ENCODE data around the gene CPNE5. TPM values are rescaled to one million over a fixed set of nuclear protein-coding genes. Genes with fewer than 3 reads are reported as not detected.

Gene CPNE5
- total and polyA plus RNA-seq, 2 of the 4 experiments (the other 2 are of a cell fraction) = 0.07 TPM; not detected in 1

- 0 out of 2 replicates have a peak overlapping the region, but pooled peaks have one; percentile 13 for H2BK20ac ChIP-seq (ENCODE audit: low read depth, low read length)
- H4K20me1 ChIP-seq (ENCODE audit: insufficient read depth, low read length) = no peaks in the 10 kb centered on the region
- dilution Hi-C loops (cut with HindIII; ENCODE audit: low sequenced_read_pairs, unreplicated experiment) (no loop called here), intact Hi-C loops (cut with micrococcal nuclease) (no loop called here), in situ Hi-C loops (cut with MboI; ENCODE audit: low sequenced_read_pairs) (no loop called here)
- H3K9me1 ChIP-seq (ENCODE audit: insufficient read depth, low read length) = peaks cover 16% of the 10 kb centered on the region
- H3K4ac ChIP-seq (ENCODE audit: low read depth, low read length) = peak overlapping the region; percentile 1; the same call in 1 of the 2 replicates
- no peak overlapping the region for H4K5ac ChIP-seq (ENCODE audit: low read depth, low read length)
- no peaks in the 10 kb centered on the region for H3K27me3 ChIP-seq (ENCODE audit: control insufficient read depth, insufficient read depth, low read length)
- no peak overlapping the region for H3K23ac ChIP-seq (ENCODE audit: low read depth, low read length)
- ChIA-PET POLR2A (ENCODE audit: unreplicated experiment) (no interaction called here), CTCF (interaction anchor here (0.6 to 1.4 kb wide), 5 partner anchors 23 to 236 kb away, joined by 3 to 5 read pairs (median 4); partner anchors contain the start of gene PPIL1)
- H2AK5ac ChIP-seq (ENCODE audit: low read depth, low read length) = peak overlapping the region; percentile 20; the same call in 1 of the 2 replicates
- H2BK5ac ChIP-seq (ENCODE audit: low read depth, low read length, poor library complexity, severe bottlenecking) = no peak overlapping the region
- H3K27ac ChIP-seq (ENCODE audit: insufficient read depth, low read length) = no peak overlapping the region
- WGBS, 2 experiments (ENCODE audit: extremely low coverage in 2 of 2, insufficient read length in 1 of 2) = no CpG with 5 or more reads among the region's 3 CpGs
- no peak overlapping the region for H3K4me2 ChIP-seq (ENCODE audit: low read depth, low read length)
- no peak overlapping the region for H4K8ac ChIP-seq (ENCODE audit: low read depth in 2 of 2, low read length in 2 of 2)
- DNase-seq (peak; percentile 72), ATAC-seq (ENCODE audit: low read depth) (no peak)
- no peak overlapping the region for H3K4me3 ChIP-seq (ENCODE audit: insufficient read depth, low read depth, low read length)
- H3K14ac ChIP-seq (replicated peaks; ENCODE audit: low read depth, low read length) = no peak overlapping the region
- H3K56ac ChIP-seq (ENCODE audit: extremely low read depth, insufficient read depth, low read length) = no peak overlapping the region
- no peak overlapping the region for H2BK15ac ChIP-seq (ENCODE audit: low read depth, low read length)
- peak overlapping the region; percentile 30; the same call in 1 of the 2 replicates for H2BK120ac ChIP-seq (ENCODE audit: low read depth, low read length)
- H3K18ac ChIP-seq (ENCODE audit: low read depth, low read length) = no peak overlapping the region
- H3K9ac ChIP-seq (ENCODE audit: low read depth, low read length) = no peak overlapping the region
- H2AFZ ChIP-seq (replicated peaks; ENCODE audit: low read length, poor library complexity) = no peak overlapping the region
- H3K79me1 ChIP-seq (ENCODE audit: low read depth in 1 of 2, low read length in 2 of 2) = peaks cover 3 to 30% of the 10 kb centered on the region in 2 experiments
- no peak overlapping the region for H2AK9ac ChIP-seq (replicated peaks; ENCODE audit: low read depth, low read length, poor library complexity)
- peaks cover 6% of the 10 kb centered on the region for H3K36me3 ChIP-seq (ENCODE audit: control insufficient read depth, insufficient read depth, low read length)
- TF ChIP-seq USF2 (IDR thresholded peaks at IDR 0.05; ENCODE audit: low read depth, low read length) (no peak), RAD21 (IDR thresholded peaks at IDR 0.05; ENCODE audit: low read length) (peak; percentile 69), CTCF (conservative IDR thresholded peaks at IDR 0.05; ENCODE audit: low read depth, low read length) (peak; percentile 77), POLR2A (IDR thresholded peaks at IDR 0.05; ENCODE audit: low read depth, low read length) (no peak), MAZ (IDR thresholded peaks at IDR 0.05; ENCODE audit: borderline replicate concordance, low read depth, low read length) (no peak), CEBPB (IDR thresholded peaks at IDR 0.05; ENCODE audit: low read depth, low read length) (no peak), RCOR1 (IDR thresholded peaks at IDR 0.05; ENCODE audit: insufficient replicate concordance, low read length) (no peak), SMC3 (IDR thresholded peaks at IDR 0.05; ENCODE audit: low read depth, low read length) (peak; percentile 59), FOS (IDR thresholded peaks at IDR 0.05; ENCODE audit: low read depth, low read length) (no peak), BHLHE40 (IDR thresholded peaks at IDR 0.05; ENCODE audit: low read depth, low read length) (no peak)
- peaks cover 8% of the 10 kb centered on the region for H3K4me1 ChIP-seq (ENCODE audit: control insufficient read depth, insufficient read depth, low read length)
- no peak overlapping the region for H4K91ac ChIP-seq (ENCODE audit: insufficient read depth, low read depth, low read length)
- H3K9me3 ChIP-seq (ENCODE audit: control insufficient read depth, insufficient read depth, low read length) = peaks cover 3% of the 10 kb centered on the region
- BruUV-seq (replicated peaks) = no TSS peak
Observed at GRCh38 chr6:36851149-36851614, 11.9 kb upstream of the CPNE5 start.
